ENCODE measurements around the gene CTSF.

GRCh38 chr11:66523611-66524010 is 44.8 kb downstream of the CTSF start:
- TF ChIP-seq NBN (conservative IDR thresholded peaks at IDR 0.05) (no peak), GTF2F1 (IDR thresholded peaks at IDR 0.05; ENCODE audit: low read length) (no peak), MBD4 (IDR thresholded peaks at IDR 0.05; ENCODE audit: borderline replicate concordance, low read length) (no peak), POLR2A (IDR thresholded peaks at IDR 0.05; ENCODE audit: insufficient read depth in 1 of 2, low read depth in 2 of 2, low read length in 2 of 2) (no peak), HNRNPH1 (optimal IDR thresholded peaks at IDR 0.05; ENCODE audit: low read depth, low read length) (no peak), GABPA (IDR thresholded peaks at IDR 0.05; ENCODE audit: low read depth, low read length) (no peak), GABPA (CRISPR knock-in tag; IDR thresholded peaks at IDR 0.05; ENCODE audit: low read depth) (no peak), ZNF350 (CRISPR knock-in tag; IDR thresholded peaks at IDR 0.05; ENCODE audit: borderline replicate concordance, low read depth) (no peak), CTCF (CRISPR knock-in tag; IDR thresholded peaks at IDR 0.05) (no peak), EZH2 (conservative IDR thresholded peaks at IDR 0.05; ENCODE audit: low read depth, low read length) (no peak), PTBP1 (IDR thresholded peaks at IDR 0.05; ENCODE audit: low read depth, low read length, poor library complexity, severe bottlenecking) (no peak)
- TF ChIP-seq, protein P1, sequence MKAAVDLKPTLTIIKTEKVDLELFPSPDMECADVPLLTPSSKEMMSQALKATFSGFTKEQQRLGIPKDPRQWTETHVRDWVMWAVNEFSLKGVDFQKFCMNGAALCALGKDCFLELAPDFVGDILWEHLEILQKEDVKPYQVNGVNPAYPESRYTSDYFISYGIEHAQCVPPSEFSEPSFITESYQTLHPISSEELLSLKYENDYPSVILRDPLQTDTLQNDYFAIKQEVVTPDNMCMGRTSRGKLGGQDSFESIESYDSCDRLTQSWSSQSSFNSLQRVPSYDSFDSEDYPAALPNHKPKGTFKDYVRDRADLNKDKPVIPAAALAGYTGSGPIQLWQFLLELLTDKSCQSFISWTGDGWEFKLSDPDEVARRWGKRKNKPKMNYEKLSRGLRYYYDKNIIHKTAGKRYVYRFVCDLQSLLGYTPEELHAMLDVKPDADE (CRISPR knock-in tag; IDR thresholded peaks at IDR 0.05), result no peak
- TF ChIP-seq, protein P2, sequence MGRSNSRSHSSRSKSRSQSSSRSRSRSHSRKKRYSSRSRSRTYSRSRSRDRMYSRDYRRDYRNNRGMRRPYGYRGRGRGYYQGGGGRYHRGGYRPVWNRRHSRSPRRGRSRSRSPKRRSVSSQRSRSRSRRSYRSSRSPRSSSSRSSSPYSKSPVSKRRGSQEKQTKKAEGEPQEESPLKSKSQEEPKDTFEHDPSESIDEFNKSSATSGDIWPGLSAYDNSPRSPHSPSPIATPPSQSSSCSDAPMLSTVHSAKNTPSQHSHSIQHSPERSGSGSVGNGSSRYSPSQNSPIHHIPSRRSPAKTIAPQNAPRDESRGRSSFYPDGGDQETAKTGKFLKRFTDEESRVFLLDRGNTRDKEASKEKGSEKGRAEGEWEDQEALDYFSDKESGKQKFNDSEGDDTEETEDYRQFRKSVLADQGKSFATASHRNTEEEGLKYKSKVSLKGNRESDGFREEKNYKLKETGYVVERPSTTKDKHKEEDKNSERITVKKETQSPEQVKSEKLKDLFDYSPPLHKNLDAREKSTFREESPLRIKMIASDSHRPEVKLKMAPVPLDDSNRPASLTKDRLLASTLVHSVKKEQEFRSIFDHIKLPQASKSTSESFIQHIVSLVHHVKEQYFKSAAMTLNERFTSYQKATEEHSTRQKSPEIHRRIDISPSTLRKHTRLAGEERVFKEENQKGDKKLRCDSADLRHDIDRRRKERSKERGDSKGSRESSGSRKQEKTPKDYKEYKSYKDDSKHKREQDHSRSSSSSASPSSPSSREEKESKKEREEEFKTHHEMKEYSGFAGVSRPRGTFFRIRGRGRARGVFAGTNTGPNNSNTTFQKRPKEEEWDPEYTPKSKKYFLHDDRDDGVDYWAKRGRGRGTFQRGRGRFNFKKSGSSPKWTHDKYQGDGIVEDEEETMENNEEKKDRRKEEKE (IDR thresholded peaks at IDR 0.05), result no peak
- TF ChIP-seq, protein P3, sequence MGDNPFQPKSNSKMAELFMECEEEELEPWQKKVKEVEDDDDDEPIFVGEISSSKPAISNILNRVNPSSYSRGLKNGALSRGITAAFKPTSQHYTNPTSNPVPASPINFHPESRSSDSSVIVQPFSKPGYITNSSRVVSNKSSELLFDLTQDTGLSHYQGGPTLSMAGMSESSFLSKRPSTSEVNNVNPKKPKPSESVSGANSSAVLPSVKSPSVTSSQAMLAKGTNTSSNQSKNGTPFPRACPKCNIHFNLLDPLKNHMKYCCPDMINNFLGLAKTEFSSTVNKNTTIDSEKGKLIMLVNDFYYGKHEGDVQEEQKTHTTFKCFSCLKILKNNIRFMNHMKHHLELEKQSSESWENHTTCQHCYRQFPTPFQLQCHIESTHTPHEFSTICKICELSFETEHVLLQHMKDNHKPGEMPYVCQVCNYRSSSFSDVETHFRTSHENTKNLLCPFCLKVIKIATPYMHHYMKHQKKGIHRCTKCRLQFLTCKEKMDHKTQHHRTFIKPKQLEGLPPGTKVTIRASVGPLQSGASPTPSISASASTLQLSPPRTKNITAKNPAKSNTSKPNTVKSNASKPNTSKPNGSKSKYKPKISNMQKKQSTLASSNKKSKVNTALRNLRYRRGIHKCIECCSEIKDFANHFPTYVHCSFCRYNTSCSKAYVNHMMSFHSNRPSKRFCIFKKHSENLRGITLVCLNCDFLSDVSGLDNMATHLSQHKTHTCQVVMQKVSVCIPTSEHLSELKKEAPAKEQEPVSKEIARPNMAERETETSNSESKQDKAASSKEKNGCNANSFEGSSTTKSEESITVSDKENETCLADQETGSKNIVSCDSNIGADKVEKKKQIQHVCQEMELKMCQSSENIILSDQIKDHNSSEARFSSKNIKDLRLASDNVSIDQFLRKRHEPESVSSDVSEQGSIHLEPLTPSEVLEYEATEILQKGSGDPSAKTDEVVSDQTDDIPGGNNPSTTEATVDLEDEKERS (CRISPR knock-in tag; IDR thresholded peaks at IDR 0.05), result no peak
